Left lung (tissue), 8 donors: ENCODE results near the gene FERD3L. TPM values are rescaled to one million over a fixed set of nuclear protein-coding genes. Genes with fewer than 3 reads are reported as not detected.

Experiments
- polyA plus RNA-seq, 6 donors: library from polyadenylated mRNA; unstranded; fragments of 120-200 nt; gene quantifications; one replicate each; pipeline ENCODE4 v1.2.1, GENCODE V29; 2013; ENCODE audit not compliant: insufficient read length in 6 of 6
- total RNA-seq, 2 donors: library from RNA; stranded (reverse); fragmentation: NEBNext Ultra II Directional; extraction: Animal tissue kit (Norgen Biotek cat#: 25700); gene quantifications; one replicate each; pipeline ENCODE4 v1.2.1, GENCODE V29; 2021
- donor health status: DM: no; HTN: yes; CAD: no.
- donor health status: DM: no; HTN: no; CAD: no.

Gene FERD3L
- total and polyA plus RNA-seq, 8 donors = not detected

Other genes with a start within 250 kb of the FERD3L start
- under 1 TPM in 1 of 2 donors, not detected in 1; 0.47 TPM for gene TWIST1, start 27.8 kb downstream of the FERD3L start, total RNA-seq
- under 1 TPM; 0.20 to 0.67 (median 0.32) TPM for gene TWIST1, start 27.8 kb downstream of the FERD3L start, polyA plus RNA-seq